GM21390 (cell line): Measurements from ENCODE around the gene CD80.

ENCODE experiments used
- ATAC-seq: cut with Tn5 transposase; IDR thresholded peaks from one replicate; pipeline ENCODE4 v1.9.1; 2021; ENCODE audit not compliant: unreplicated experiment

CD80 gene

DNA sequence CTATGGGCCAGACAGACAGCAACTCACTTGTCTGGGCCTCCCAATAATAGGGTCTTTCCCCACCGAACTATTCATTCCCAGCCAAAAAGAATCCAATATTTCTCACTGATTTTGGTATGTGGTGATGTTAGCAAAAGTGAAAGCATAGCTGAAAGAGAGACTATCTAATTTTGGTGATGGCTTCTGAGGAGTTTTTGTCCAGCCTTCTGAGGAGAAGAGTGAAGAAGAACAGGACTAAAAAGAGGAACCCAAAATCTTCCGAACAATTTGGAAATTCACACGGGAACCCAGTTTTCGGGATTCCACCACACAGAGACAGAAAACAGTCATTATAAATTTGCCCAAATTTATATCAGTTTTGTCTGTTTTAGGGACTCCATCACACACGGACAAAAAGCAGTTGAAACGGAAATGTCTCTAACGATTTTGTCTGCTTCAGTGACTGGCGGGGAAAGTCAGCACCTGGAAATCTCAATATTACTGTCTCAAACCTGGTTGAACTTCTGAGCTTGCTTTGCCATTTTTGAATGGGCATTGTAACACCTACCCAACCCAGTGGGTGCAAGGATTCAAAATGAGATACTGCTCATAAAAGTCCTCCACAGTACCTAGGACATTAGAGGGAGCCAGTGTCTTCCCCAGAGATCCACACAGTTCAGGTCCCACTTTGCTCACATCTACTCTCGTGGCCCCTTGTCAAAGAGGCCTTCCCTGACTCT lies 9.1 kb downstream of the CD80 start:
- peak; percentile 38 for ATAC-seq

DNA sequence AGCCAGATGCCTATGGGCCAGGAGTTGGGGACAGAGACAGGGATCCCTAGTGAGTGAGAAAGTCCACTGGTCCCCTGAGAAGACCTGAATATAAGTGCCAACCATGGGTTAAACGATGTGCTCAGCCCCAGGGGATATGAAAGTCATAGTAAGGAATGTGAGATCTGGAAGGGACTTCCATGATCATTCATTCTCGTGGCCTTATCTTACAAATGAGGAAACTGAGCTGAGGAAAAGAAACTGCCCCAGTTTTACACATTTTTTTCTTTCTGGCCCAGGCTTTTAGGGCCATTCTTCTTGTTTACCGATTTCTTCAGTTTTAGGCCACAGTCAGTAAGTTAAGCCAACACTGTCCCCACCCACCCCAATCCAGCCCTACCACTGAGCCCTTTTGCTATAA lies 11.1 kb downstream of the CD80 start:
- no peak for ATAC-seq

DNA sequence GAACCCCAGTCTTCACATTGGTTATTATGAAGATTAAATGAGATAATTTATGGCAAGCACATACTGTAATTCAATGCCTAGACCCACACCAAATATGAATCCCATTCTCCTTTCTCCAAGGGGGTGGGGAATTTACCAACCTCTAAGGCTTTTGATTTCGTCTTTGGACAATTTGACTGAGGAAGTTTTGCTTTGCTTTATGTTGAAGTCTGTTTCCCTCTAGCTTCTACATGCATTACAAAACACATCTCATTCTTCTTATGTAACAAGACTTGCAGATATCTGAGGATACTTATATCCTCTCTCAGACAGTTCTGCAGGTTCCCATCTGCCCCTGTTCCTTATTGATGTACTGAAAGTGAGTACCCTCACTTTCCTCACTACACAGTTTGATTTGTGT lies 12.2 kb downstream of the CD80 start:
- ATAC-seq, result no peak

DNA sequence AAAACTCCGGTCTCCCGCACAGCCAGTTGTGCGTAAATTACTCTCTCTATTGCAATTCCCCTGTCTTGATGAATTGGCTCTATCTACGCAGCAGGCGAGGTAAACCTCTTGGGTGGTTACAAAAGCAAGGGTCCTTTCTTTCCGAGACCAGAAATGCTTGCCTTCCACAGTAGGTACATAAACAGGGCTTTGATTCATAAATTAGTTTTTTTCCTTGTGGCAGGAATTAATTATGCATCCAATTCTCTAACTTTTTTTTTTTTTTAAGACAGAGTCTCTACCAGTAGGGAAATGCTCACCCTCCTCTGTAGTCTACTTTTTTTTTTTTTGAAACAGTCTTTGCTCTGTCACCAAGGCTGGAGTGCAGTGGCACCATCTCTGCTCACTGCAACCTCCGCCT lies 16.3 kb downstream of the CD80 start:
- no peak for ATAC-seq

- ATAC-seq, result no peak
Observed at GRCh38 chr3:119542168-119542767, 17.1 kb downstream of the CD80 start.

DNA sequence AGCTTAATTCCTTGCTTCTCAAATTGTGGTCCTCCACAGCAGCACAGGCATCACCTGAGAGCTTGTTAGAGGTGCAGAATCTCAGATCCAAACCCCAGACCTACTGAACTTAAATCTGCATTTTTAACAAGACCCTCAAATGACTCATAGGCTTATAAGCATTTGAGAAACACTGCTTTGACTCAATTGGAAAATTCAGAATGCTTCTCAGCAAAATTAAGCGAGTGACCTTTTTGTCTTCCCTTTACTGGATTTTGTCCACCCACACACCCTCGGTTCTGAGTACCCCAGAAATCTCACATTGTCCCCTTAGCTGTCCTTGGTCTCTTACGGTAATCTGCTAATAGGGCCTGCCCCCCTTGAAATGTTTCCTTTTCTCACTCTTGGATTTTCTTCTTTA lies 17.9 kb downstream of the CD80 start:
- no peak for ATAC-seq

DNA sequence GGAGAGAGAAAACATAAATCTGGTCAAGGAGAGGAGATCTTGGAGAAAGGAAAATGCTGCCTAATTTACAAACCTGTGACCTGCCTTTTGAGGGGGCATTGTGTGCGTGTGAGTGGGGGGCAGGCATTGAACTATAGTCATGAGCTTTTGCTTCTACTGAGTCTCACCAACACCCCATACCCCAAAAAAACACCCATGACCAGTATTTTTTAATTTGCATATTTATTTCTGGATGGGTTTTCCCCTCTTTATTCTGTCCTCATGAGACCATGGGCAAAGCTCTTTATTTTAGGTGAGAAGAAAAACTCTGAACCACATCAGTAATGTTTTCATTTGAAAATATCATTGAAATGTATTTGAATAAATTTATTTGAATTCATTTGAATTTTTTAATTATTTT lies 20.6 kb downstream of the CD80 start:
- no peak for ATAC-seq

GRCh38 chr3:119536757-119537156 lies 22.7 kb downstream of the CD80 start:
- no peak for ATAC-seq

GRCh38 chr3:119534296-119534695 lies 25.1 kb downstream of the CD80 start:
- ATAC-seq, result no peak

DNA sequence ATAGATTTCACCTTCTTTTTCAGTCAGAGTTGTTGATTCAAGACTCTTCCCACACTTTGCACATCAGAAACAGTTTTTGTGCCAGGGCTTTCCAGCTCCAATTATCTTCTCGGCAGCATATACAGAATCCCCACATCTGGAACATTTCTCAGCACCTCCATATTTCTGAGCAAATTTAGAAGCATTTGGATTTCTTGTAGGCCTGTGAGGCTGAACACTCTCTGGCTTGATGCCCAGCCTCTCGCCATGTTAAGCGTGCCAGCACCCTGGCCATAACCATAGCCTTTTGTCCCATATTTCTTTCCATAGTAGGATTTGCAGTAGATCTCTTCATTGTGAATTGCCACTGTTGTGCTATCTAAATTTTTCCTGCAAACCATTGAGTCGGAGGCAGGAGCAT lies 28.3 kb downstream of the CD80 start:
- no peak for ATAC-seq

DNA sequence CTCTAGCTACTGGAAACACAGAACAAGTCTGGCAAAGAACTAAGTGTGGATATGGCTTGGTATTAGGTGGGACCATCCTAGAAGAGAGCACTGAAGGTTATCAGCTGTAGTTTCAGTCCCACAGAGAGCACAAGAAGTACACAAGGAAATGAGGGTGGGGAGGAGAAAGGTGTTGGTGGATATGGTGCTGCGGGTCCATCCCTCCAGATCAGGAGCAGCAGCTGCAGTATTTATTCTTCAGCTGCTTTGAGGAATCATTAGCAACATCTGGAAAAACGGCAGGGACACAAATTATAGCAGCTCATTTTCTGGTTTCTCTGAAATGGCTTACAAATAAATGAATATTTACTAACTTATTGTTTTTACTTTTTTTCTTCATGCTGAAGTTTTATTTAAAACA lies 29.0 kb downstream of the CD80 start:
- no peak for ATAC-seq

- ATAC-seq, result no peak
Observed at GRCh38 chr3:119529883-119530282, 29.5 kb downstream of the CD80 start.

DNA sequence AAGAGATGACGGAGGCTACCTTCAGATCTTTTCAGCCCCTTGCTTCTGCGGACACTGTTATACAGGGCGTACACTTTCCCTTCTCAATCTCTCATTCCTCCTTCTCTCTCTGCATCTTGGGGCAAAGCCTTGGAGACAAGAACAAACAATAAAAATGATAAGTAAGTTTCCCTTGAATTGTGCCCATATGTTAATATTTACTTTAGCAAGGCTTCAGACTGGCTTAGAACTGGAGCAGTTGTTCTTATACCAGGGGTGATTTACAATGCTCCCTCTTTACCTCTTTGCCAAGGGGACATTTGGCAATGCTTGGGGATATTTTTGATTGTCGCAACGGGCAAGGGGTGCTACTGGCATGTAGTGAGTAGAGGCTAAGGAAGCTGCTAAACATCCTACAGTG lies 31.7 kb downstream of the CD80 start:
- no peak for ATAC-seq

- no peak for ATAC-seq
Observed at GRCh38 chr3:119524931-119525662, 34.3 kb downstream of the CD80 start.

- ATAC-seq, result no peak
Observed at GRCh38 chr3:119518026-119518425, 41.4 kb downstream of the CD80 start.

DNA sequence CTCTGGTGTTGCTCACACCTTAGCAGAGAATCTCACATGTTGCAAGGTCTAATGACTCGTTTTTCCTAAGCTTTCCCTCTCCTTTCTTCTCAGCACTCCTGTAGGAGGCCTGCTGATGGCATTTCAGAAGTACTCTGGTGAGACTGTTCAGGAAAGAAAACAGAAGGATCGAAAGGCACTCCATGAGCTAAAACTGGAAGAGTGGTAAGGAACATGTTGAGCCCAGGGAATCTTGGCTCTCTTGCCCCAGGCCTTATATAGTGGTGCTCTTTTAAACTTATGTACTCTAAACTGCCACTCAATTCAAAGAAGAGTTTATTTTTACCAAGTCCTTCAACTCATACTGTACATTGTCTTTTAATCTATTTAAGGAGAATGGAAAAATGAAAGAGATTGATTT lies 42.3 kb downstream of the CD80 start:
- no peak for ATAC-seq

DNA sequence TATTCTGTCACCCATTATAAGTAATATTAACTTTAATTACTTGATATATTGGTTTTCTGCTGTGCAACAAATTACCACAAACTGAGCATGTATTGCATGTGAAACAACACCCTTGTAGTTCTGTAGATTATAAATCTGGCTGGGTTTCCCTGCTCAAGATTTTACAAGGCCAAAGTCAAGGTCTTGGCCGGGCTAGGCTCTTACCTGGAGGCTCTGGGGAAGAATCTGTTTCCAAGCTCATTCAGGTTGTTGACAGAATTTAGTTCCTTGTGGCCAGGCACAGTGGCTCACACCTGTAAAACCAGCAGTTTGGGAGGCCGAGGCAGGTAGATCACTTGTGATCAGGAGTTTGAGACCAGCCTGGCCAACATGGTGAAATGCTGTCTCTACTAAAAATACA lies 44.8 kb downstream of the CD80 start:
- no peak for ATAC-seq

DNA sequence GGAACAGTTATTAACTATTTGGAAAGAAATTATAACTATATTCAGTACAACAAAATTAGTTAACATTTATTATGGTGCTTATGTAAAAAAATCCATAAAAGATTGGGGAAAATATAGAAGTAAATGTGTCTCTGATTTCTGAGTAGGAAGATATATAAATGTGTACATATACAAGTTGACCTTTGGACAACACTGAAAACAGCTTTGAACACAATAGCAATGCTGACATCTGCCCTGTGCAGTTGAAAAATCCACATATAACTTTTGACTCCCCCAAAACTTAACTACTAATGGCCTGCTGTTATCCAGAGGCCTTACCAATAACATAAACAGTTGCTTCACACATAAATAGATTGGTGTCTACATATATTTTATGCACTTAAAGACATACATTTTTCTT lies 48.7 kb downstream of the CD80 start:
- no peak for ATAC-seq

DNA sequence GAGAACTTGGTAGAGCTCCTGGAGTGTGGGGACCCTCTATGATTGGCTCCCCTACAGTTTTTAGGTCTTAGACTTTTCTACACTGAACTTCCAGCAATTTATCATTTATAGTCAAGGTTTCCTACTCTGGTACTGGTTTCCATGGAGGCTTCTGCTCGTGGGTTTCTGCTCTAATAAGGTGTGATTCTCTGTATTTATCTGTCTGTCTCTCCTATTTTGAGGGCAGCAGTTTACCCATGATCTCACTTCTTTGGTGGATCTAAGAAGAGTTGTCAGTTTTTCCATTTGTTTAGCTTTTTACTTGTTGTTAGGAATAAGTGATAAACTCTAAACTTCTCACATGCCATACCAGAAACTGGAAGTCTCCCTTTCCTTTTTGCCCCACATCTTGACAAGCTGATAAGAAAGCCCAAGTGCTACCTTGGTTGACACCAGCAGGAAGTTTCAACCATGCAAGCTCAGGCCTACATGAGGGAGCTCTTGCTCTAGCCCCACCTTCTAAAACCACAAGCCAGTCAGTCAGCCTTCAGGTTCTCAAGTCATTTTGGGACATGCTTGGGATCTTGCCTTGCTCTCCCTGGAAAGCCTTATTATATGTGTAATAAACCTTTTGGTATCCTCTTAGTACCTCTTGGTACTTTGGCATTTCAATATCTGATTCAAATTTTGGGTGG lies 51.1 kb downstream of the CD80 start:
- peak; percentile 70 for ATAC-seq

DNA sequence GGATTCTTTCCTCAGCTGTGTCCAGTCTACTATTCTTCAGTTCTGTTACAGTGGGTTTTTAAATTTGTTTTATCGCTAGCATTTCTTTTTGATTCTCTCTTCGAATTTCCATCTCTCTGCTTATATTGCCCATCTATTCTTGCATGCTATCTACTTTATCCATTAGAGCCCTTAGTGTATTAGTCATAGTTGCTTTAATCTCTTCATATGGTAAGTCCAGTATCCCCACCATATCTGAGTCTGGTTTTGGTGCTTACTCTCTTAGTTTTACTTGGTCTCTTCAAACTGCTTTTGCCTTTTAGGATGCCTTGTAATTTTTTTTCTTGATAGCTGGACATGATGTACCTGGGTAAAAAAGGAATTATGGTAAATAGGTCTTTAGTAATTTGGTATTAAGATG lies 52.0 kb downstream of the CD80 start:
- ATAC-seq, result no peak

DNA sequence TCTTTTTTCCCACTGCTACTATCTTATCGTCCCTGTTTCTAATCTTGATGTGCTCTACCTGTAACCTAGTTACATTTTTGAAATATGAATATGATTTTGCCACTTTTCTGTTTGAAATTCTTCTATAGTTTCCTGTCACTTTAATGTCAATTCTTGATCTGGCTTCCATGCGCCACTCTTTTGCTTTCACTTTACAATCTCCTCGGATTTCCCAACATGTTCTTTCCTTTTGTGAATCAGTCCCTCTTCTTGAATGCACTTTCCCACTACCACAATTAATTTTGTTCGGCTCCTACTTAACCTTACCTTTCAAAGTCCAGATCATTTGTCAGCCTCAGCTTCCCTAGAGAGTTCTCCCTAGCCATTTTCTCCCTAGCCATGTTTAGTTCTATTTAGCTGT lies 52.8 kb downstream of the CD80 start:
- ATAC-seq, result no peak

DNA sequence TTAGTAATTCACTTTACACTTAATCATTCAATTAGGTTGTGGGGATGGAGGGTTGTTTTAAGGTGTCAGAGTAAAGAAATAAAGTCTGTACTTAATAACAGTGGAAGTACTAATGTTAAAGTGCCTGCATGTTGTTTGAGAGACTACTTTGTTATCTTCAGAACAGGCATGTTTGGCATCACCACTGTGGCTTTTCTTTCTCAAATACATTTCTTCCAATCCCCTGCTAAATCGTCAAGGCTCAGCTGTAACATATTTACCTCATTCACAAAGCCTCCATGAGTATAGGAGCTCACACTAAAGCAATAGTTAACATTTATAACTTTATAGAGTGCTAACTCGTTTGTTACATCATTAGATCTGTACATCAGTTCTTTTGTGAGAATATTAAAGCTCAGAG lies 58.5 kb downstream of the CD80 start:
- ATAC-seq, result no peak
